ENCODE results near the gene ING2. TPM values are rescaled to one million over a fixed set of nuclear protein-coding genes. Genes with fewer than 3 reads are reported as not detected.

The ING2 gene
- total and polyA plus RNA-seq, 3 experiments from 2014 or later = 10.7 to 19.7 (median 11.2) TPM

Other genes starting within 250 kb of the ING2 start
- gene CLDN22, start 184.8 kb upstream of the ING2 start, total RNA-seq = not detected
- not detected for gene CLDN22, start 184.8 kb upstream of the ING2 start, polyA plus RNA-seq
- gene CLDN24, start 182.6 kb upstream of the ING2 start, total RNA-seq = not detected
- gene CLDN24, start 182.6 kb upstream of the ING2 start, polyA plus RNA-seq = not detected
- gene CDKN2AIP, start 60.4 kb upstream of the ING2 start, total RNA-seq = 10 to 100 TPM; 29.4 to 30.1 TPM
- 35.3 TPM for gene CDKN2AIP, start 60.4 kb upstream of the ING2 start, polyA plus RNA-seq
- gene RWDD4, start 154.1 kb downstream of the ING2 start, total RNA-seq = 10 to 100 TPM; 28.4 to 30.8 TPM
- gene RWDD4, start 154.1 kb downstream of the ING2 start, polyA plus RNA-seq = 21.3 TPM
- gene TRAPPC11, start 154.2 kb downstream of the ING2 start, total RNA-seq = 10 to 100 TPM; 23.3 to 29.3 TPM
- 21.9 TPM for gene TRAPPC11, start 154.2 kb downstream of the ING2 start, polyA plus RNA-seq